GM23338 (cell line): ENCODE measurements around the gene SCN2A. TPM values are rescaled to one million over a fixed set of nuclear protein-coding genes. Genes with fewer than 3 reads are reported as not detected.

Source experiments
- ATAC-seq: fragments of 200-7000 bp; cut with Tn5 transposase; 3 replicates; pipeline ENCODE4 v1.9.1; 2020
- DNase-seq: peaks from one replicate; pipeline ENCODE4 v3.0.0-alpha.2; 2015; ENCODE audit warnings: low spot score
- H2AFZ ChIP-seq: fragments of 200-600 bp; sonication (generic); 2 replicates; pipeline ENCODE4 v1.8.0; 2016; ENCODE audit warnings: antibody characterized with exemption, mild to moderate bottlenecking, moderate library complexity
- H3F3A ChIP-seq: fragments of 200-600 bp; sonication (generic); replicated peaks from 2 replicates; pipeline ENCODE4 v1.8.0; 2017; ENCODE audit warnings: antibody characterized with exemption, mixed run types, low read depth
- H3K27ac ChIP-seq: fragments of 200-600 bp; sonication (generic); 2 replicates; pipeline ENCODE4 v1.6.1; 2016; ENCODE audit warnings: low read depth
- H3K27me3 ChIP-seq: fragments of 200-600 bp; sonication (generic); 2 replicates; pipeline ENCODE4 v1.8.0; 2016; ENCODE audit warnings: mild to moderate bottlenecking, mixed run types, moderate library complexity; ENCODE audit not compliant: insufficient read depth
- H3K36me3 ChIP-seq: fragments of 200-600 bp; sonication (generic); 2 replicates; pipeline ENCODE4 v1.8.0; 2016; ENCODE audit warnings: mild to moderate bottlenecking; ENCODE audit not compliant: insufficient read depth
- H3K4me1 ChIP-seq: fragments of 200-600 bp; sonication (generic); 2 replicates; pipeline ENCODE4 v1.8.0; 2016; ENCODE audit warnings: mild to moderate bottlenecking, moderate library complexity; ENCODE audit not compliant: insufficient read depth
- H3K4me2 ChIP-seq: fragments of 200-600 bp; sonication (generic); 2 replicates; pipeline ENCODE4 v1.7.1; 2017; ENCODE audit warnings: mixed run types
- H3K4me3 ChIP-seq: fragments of 200-600 bp; sonication (generic); 2 replicates; pipeline ENCODE4 v1.6.1; 2016; ENCODE audit warnings: mixed run types
- H3K79me2 ChIP-seq: fragments of 200-600 bp; sonication (generic); replicated peaks from 2 replicates; pipeline ENCODE4 v1.8.0; 2017; ENCODE audit warnings: mild to moderate bottlenecking; ENCODE audit not compliant: insufficient read depth
- H3K9me2 ChIP-seq: fragments of 200-600 bp; sonication (generic); 2 replicates; pipeline ENCODE4 v1.8.0; 2017; ENCODE audit not compliant: insufficient read depth
- H4K20me1 ChIP-seq: fragments of 200-600 bp; sonication (generic); replicated peaks from 2 replicates; pipeline ENCODE4 v1.8.0; 2017; ENCODE audit warnings: mild to moderate bottlenecking; ENCODE audit not compliant: insufficient read depth
- H3K27ac Mint-ChIP-seq: 2 replicates; pipeline ENCODE4 v1.8.0; 2020; ENCODE audit warnings: inconsistent platforms, mild to moderate bottlenecking, moderate library complexity, mixed read lengths
- H3K27me3 Mint-ChIP-seq: 3 replicates; pipeline ENCODE4 v1.8.0; 2022; ENCODE audit warnings: low read depth, mild to moderate bottlenecking, moderate library complexity, mixed read lengths, inconsistent platforms; ENCODE audit not compliant: insufficient read depth, poor library complexity
- H3K36me3 Mint-ChIP-seq: 3 replicates; pipeline ENCODE4 v1.8.0; 2021; ENCODE audit warnings: low read depth, mild to moderate bottlenecking, inconsistent platforms, moderate library complexity, mixed read lengths
- H3K4me1 Mint-ChIP-seq: 3 replicates; pipeline ENCODE4 v1.8.0; 2020; ENCODE audit warnings: mild to moderate bottlenecking, inconsistent platforms, mixed read lengths
- H3K4me3 Mint-ChIP-seq: 3 replicates; pipeline ENCODE4 v1.8.0; 2021; ENCODE audit warnings: moderate library complexity, mild to moderate bottlenecking, inconsistent platforms, mixed read lengths
- H3K9me3 Mint-ChIP-seq: 3 replicates; pipeline ENCODE4 v1.8.0; 2020; ENCODE audit warnings: moderate library complexity, mild to moderate bottlenecking, inconsistent platforms, mixed read lengths
- CREB1 ChIP-seq: fragments of 250-450 bp; sonication (Bioruptor Pico); IDR thresholded peaks from 2 replicates; pipeline ENCODE4 v1.5.0; 2020; ENCODE audit warnings: low read depth, mild to moderate bottlenecking, moderate library complexity
- EZH2phosphoT487 ChIP-seq: fragments of 200-600 bp; sonication (generic); IDR thresholded peaks from one replicate; pipeline ENCODE4 v1.8.1; 2018; ENCODE audit warnings: antibody characterized with exemption; ENCODE audit not compliant: unreplicated experiment
- JUNB ChIP-seq: IDR thresholded peaks from one replicate; pipeline ENCODE4 v1.6.1; 2016; ENCODE audit warnings: antibody characterized with exemption; ENCODE audit not compliant: unreplicated experiment
- NANOG ChIP-seq: IDR thresholded peaks from 2 replicates; pipeline ENCODE4 v1.6.1; 2016; ENCODE audit warnings: antibody characterized with exemption, borderline replicate concordance
- POLR2AphosphoS5 ChIP-seq: IDR thresholded peaks from 2 replicates; pipeline ENCODE4 v1.6.1; 2016; ENCODE audit warnings: antibody characterized with exemption, low read depth
- ZNF114 ChIP-seq: fragments of 250-450 bp; sonication (Bioruptor Pico); IDR thresholded peaks from 2 replicates; pipeline ENCODE4 v1.5.0; 2020; ENCODE audit warnings: mild to moderate bottlenecking, moderate library complexity
- ZNF331 ChIP-seq: fragments of 250-450 bp; sonication (Bioruptor Pico); IDR thresholded peaks from 2 replicates; pipeline ENCODE4 v1.5.0; 2020; ENCODE audit warnings: low read depth, mild to moderate bottlenecking, moderate library complexity
- polyA plus RNA-seq: library from polyadenylated mRNA; unstranded; fragments of >200 nt; fragmentation: Nextera tagmentation; extraction: Ambion mirVana; gene quantifications from 2 replicates; pipeline ENCODE4 v1.2.1, GENCODE V29; 2016
- total RNA-seq: library from RNA; depleted of rRNA; stranded (reverse); fragments of >200 nt; shearing (Covaris generic); gene quantifications from 2 replicates; pipeline ENCODE4 v1.2.3, GENCODE V29; 2014
- TF ChIP-seq, protein P1 (sequence below): IDR thresholded peaks from one replicate; pipeline ENCODE4 v1.6.1; 2018; ENCODE audit warnings: antibody characterized with exemption; ENCODE audit not compliant: unreplicated experiment
- TF ChIP-seq, protein P2 (sequence below): fragments of 250-450 bp; sonication (Bioruptor Pico); IDR thresholded peaks from 2 replicates; pipeline ENCODE4 v1.5.0; 2020; ENCODE audit warnings: mild to moderate bottlenecking, moderate library complexity

Gene SCN2A
- total and polyA plus RNA-seq, 2 experiments from 2014 or later: 0.45 to 0.52 TPM

- Histone ChIP-seq H3K4me3 (no peak overlapping the region), H3K4me2 (no peak overlapping the region), H3K36me3 (no peaks in the 10 kb centered on the region), H3K27ac (no peak overlapping the region), H4K20me1 (no peaks in the 10 kb centered on the region), H3K4me1 (no peaks in the 10 kb centered on the region), H3K27me3 (no peaks in the 10 kb centered on the region), H3K9me2 (peaks cover 3% of the 10 kb centered on the region), H3F3A (no peaks in the 10 kb centered on the region), H2AFZ (0 out of 2 replicates have a peak overlapping the region, but pooled peaks have one; percentile 32), H3K79me2 (no peaks in the 10 kb centered on the region)
- no peak for ATAC-seq
- Mint-ChIP-seq H3K36me3 (no peaks in the 10 kb centered on the region), H3K4me1 (peaks cover 3% of the 10 kb centered on the region; the same call in 2 of the 3 replicates), H3K27ac (no peak overlapping the region), H3K9me3 (no peaks in the 10 kb centered on the region), H3K4me3 (no peak overlapping the region), H3K27me3 (no peaks in the 10 kb centered on the region)
- TF ChIP-seq EZH2phosphoT487: no peak
- TF ChIP-seq ZNF331: no peak
- no peak for TF ChIP-seq NANOG
- TF ChIP-seq, protein P1, sequence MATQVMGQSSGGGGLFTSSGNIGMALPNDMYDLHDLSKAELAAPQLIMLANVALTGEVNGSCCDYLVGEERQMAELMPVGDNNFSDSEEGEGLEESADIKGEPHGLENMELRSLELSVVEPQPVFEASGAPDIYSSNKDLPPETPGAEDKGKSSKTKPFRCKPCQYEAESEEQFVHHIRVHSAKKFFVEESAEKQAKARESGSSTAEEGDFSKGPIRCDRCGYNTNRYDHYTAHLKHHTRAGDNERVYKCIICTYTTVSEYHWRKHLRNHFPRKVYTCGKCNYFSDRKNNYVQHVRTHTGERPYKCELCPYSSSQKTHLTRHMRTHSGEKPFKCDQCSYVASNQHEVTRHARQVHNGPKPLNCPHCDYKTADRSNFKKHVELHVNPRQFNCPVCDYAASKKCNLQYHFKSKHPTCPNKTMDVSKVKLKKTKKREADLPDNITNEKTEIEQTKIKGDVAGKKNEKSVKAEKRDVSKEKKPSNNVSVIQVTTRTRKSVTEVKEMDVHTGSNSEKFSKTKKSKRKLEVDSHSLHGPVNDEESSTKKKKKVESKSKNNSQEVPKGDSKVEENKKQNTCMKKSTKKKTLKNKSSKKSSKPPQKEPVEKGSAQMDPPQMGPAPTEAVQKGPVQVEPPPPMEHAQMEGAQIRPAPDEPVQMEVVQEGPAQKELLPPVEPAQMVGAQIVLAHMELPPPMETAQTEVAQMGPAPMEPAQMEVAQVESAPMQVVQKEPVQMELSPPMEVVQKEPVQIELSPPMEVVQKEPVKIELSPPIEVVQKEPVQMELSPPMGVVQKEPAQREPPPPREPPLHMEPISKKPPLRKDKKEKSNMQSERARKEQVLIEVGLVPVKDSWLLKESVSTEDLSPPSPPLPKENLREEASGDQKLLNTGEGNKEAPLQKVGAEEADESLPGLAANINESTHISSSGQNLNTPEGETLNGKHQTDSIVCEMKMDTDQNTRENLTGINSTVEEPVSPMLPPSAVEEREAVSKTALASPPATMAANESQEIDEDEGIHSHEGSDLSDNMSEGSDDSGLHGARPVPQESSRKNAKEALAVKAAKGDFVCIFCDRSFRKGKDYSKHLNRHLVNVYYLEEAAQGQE: no peak
- no peak for TF ChIP-seq CREB1
- no peak for TF ChIP-seq POLR2AphosphoS5
- TF ChIP-seq JUNB: no peak
- no peak for TF ChIP-seq ZNF114 (CRISPR knock-in tag)
- TF ChIP-seq, protein P2, sequence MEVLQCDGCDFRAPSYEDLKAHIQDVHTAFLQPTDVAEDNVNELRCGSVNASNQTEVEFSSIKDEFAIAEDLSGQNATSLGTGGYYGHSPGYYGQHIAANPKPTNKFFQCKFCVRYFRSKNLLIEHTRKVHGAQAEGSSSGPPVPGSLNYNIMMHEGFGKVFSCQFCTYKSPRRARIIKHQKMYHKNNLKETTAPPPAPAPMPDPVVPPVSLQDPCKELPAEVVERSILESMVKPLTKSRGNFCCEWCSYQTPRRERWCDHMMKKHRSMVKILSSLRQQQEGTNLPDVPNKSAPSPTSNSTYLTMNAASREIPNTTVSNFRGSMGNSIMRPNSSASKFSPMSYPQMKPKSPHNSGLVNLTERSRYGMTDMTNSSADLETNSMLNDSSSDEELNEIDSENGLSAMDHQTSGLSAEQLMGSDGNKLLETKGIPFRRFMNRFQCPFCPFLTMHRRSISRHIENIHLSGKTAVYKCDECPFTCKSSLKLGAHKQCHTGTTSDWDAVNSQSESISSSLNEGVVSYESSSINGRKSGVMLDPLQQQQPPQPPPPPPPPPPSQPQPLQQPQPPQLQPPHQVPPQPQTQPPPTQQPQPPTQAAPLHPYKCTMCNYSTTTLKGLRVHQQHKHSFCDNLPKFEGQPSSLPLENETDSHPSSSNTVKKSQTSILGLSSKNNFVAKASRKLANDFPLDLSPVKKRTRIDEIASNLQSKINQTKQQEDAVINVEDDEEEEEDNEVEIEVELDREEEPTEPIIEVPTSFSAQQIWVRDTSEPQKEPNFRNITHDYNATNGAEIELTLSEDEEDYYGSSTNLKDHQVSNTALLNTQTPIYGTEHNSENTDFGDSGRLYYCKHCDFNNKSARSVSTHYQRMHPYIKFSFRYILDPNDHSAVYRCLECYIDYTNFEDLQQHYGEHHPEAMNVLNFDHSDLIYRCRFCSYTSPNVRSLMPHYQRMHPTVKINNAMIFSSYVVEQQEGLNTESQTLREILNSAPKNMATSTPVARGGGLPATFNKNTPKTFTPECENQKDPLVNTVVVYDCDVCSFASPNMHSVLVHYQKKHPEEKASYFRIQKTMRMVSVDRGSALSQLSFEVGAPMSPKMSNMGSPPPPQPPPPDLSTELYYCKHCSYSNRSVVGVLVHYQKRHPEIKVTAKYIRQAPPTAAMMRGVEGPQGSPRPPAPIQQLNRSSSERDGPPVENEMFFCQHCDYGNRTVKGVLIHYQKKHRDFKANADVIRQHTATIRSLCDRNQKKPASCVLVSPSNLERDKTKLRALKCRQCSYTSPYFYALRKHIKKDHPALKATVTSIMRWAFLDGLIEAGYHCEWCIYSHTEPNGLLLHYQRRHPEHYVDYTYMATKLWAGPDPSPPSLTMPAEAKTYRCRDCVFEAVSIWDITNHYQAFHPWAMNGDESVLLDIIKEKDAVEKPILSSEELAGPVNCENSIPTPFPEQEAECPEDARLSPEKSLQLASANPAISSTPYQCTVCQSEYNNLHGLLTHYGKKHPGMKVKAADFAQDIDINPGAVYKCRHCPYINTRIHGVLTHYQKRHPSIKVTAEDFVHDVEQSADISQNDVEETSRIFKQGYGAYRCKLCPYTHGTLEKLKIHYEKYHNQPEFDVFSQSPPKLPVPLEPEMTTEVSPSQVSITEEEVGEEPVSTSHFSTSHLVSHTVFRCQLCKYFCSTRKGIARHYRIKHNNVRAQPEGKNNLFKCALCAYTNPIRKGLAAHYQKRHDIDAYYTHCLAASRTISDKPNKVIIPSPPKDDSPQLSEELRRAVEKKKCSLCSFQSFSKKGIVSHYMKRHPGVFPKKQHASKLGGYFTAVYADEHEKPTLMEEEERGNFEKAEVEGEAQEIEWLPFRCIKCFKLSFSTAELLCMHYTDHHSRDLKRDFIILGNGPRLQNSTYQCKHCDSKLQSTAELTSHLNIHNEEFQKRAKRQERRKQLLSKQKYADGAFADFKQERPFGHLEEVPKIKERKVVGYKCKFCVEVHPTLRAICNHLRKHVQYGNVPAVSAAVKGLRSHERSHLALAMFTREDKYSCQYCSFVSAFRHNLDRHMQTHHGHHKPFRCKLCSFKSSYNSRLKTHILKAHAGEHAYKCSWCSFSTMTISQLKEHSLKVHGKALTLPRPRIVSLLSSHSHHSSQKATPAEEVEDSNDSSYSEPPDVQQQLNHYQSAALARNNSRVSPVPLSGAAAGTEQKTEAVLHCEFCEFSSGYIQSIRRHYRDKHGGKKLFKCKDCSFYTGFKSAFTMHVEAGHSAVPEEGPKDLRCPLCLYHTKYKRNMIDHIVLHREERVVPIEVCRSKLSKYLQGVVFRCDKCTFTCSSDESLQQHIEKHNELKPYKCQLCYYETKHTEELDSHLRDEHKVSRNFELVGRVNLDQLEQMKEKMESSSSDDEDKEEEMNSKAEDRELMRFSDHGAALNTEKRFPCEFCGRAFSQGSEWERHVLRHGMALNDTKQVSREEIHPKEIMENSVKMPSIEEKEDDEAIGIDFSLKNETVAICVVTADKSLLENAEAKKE (CRISPR knock-in tag): no peak
- DNase-seq: no peak
These were observed 41.1 kb downstream of the SCN2A start for GRCh38 chr2:165280356-165280755.
